Liver (tissue), 9 donors: ENCODE measurements around the gene CENPO. TPM values are rescaled to one million over a fixed set of nuclear protein-coding genes. Genes with fewer than 3 reads are reported as not detected.

Experiments
- DNase-seq: peaks from one replicate; pipeline ENCODE4 v3.0.0-alpha.2; 2017; ENCODE audit warnings: low spot score
- H3K27ac ChIP-seq, 2 donors: one replicate each; pipeline ENCODE4 v1.7.0; 2013; ENCODE audit warnings: inconsistent platforms in 2 of 2, low read length in 2 of 2, control low read depth in 1 of 2, low read depth in 1 of 2, mild to moderate bottlenecking in 1 of 2
- H3K27me3 ChIP-seq, 4 donors: one replicate each; pipeline versions ENCODE4 v1.6.1 to v1.7.0; 2013; ENCODE audit warnings: low read length in 3 of 4, inconsistent platforms in 1 of 4, mild to moderate bottlenecking in 1 of 4, moderate library complexity in 1 of 4; ENCODE audit not compliant: control insufficient read depth in 4 of 4, insufficient read depth in 4 of 4
- H3K36me3 ChIP-seq, 4 donors: one replicate each; pipeline versions ENCODE4 v1.6.1 to v1.7.0; 2013; ENCODE audit warnings: low read length in 3 of 4, mild to moderate bottlenecking in 3 of 4, low read depth in 1 of 4, moderate library complexity in 1 of 4; ENCODE audit not compliant: control insufficient read depth in 4 of 4, insufficient read depth in 3 of 4
- H3K4me1 ChIP-seq, 4 donors: one replicate each; pipeline versions ENCODE4 v1.6.1 to v1.7.0; 2013; ENCODE audit warnings: low read length in 3 of 4, mild to moderate bottlenecking in 3 of 4, moderate library complexity in 1 of 4; ENCODE audit not compliant: control insufficient read depth in 4 of 4, insufficient read depth in 4 of 4
- H3K4me3 ChIP-seq, 3 donors: one replicate each; pipeline versions ENCODE4 v1.6.1 to v1.7.0; 2013; ENCODE audit warnings: low read length in 3 of 3, control low read depth in 1 of 3, low read depth in 1 of 3, mild to moderate bottlenecking in 1 of 3
- H3K9ac ChIP-seq, 2 donors: one replicate each; pipeline ENCODE4 v1.7.0; 2013; ENCODE audit warnings: low read length in 2 of 2, mild to moderate bottlenecking in 2 of 2, moderate library complexity in 2 of 2, control low read depth in 1 of 2, low read depth in 1 of 2
- H3K9me3 ChIP-seq, 4 donors: one replicate each; pipeline versions ENCODE4 v1.6.1 to v1.7.0; 2013; ENCODE audit warnings: low read length in 3 of 4; ENCODE audit not compliant: control insufficient read depth in 4 of 4
- CTCF ChIP-seq: fragments of 150-350 bp; IDR thresholded peaks from 2 replicates; pipeline ENCODE4 v1.5.1; 2017; ENCODE audit warnings: improper control_type of control experiment, low read depth, low read length; ENCODE audit not compliant: missing input control
- EGR1 ChIP-seq, 2 donors: IDR thresholded peaks; 2 replicates each; pipeline ENCODE4 v1.6.1; 2016 to 2018; ENCODE audit warnings: antibody characterized with exemption in 2 of 2, low read depth in 2 of 2
- FOXA1 ChIP-seq: IDR thresholded peaks from 2 replicates; pipeline ENCODE4 v1.6.1; 2016; ENCODE audit warnings: antibody characterized with exemption
- HNF4A ChIP-seq, 2 donors: conservative IDR thresholded peaks; 2 replicates each; pipeline ENCODE4 v1.6.1; 2016; ENCODE audit warnings: antibody characterized with exemption in 2 of 2, mild to moderate bottlenecking in 2 of 2
- HNF4G ChIP-seq: IDR thresholded peaks from 2 replicates; pipeline ENCODE4 v1.6.1; 2016; ENCODE audit warnings: antibody characterized with exemption
- JUND ChIP-seq, 2 donors: IDR thresholded peaks; 2 replicates each; pipeline ENCODE4 v1.6.1; 2016; ENCODE audit warnings: antibody characterized with exemption in 2 of 2
- MAX ChIP-seq: IDR thresholded peaks from 2 replicates; pipeline ENCODE4 v1.6.1; 2016; ENCODE audit warnings: antibody characterized with exemption
- NR2F2 ChIP-seq: IDR thresholded peaks from 2 replicates; pipeline ENCODE4 v1.6.1; 2016; ENCODE audit warnings: antibody characterized with exemption
- RAD21 ChIP-seq, 2 donors: IDR thresholded peaks; 2 replicates each; pipeline ENCODE4 v1.6.1; 2016; ENCODE audit warnings: antibody characterized with exemption in 2 of 2, mild to moderate bottlenecking in 2 of 2
- REST ChIP-seq: IDR thresholded peaks from 2 replicates; pipeline ENCODE4 v1.6.1; 2016; ENCODE audit warnings: antibody characterized with exemption, mild to moderate bottlenecking
- RXRA ChIP-seq, 2 donors: IDR thresholded peaks; 2 replicates each; pipeline ENCODE4 v1.6.1; 2017 to 2018; ENCODE audit warnings: antibody characterized with exemption in 2 of 2, mild to moderate bottlenecking in 1 of 2
- SP1 ChIP-seq: IDR thresholded peaks from 2 replicates; pipeline ENCODE4 v1.6.1; 2018; ENCODE audit warnings: antibody characterized with exemption, mild to moderate bottlenecking
- TAF1 ChIP-seq: conservative IDR thresholded peaks from 2 replicates; pipeline ENCODE4 v1.6.1; 2016; ENCODE audit warnings: antibody characterized with exemption, mild to moderate bottlenecking
- YY1 ChIP-seq: IDR thresholded peaks from 2 replicates; pipeline ENCODE4 v1.6.1; 2016; ENCODE audit warnings: antibody characterized with exemption, mild to moderate bottlenecking
- WGBS: extraction: QIAGEN DNeasy Blood & Tissue Kit; methylation state at CpG from one replicate; pipeline ENCODE4 v1.1.7; 2013; 5-methylcytosine and 5-hydroxymethylcytosine counted together
- polyA plus RNA-seq, 2 donors: library from polyadenylated mRNA; stranded (reverse) in 1 of 2; unstranded in 1 of 2; fragments of 200-250 nt in 1 of 2; fragments of >200 nt in 1 of 2; fragmentation: Nextera tagmentation in 1 of 2; extraction: Ambion mirVana in 1 of 2; gene quantifications; one replicate each; pipeline versions ENCODE4 v1.2.1 to v1.2.3, GENCODE V29; 2013 to 2015
- total RNA-seq, 2 donors: library from RNA; depleted of rRNA; stranded (reverse); fragments of >200 nt; gene quantifications; one replicate each; pipeline ENCODE4 v1.2.3, GENCODE V29; 2014
- donor health status: healthy.
- donor health status: healthy.
- donor health status: healthy.
- donor health status: healthy.
- donor health status: healthy.

The CENPO gene
- total and polyA plus RNA-seq, 4 donors, result 2.2 to 17.8 (median 3.2) TPM

GRCh38 chr2:24830786-24831185 is 37.6 kb downstream of the CENPO start:
- H3K4me3 ChIP-seq, result no peak overlapping the region
- TF ChIP-seq NR2F2, result no peak
- no peak for TF ChIP-seq HNF4A (conservative IDR thresholded peaks at IDR 0.05)
- no peak for TF ChIP-seq MAX
- no peak for TF ChIP-seq CTCF
- no peak for TF ChIP-seq HNF4G
- 86% methylated on average over 12 of the region's 12 CpGs for WGBS
- DNase-seq, result no peak
- no peaks in the 10 kb centered on the region for H3K27me3 ChIP-seq
- no peaks in the 10 kb centered on the region for H3K9me3 ChIP-seq
- H3K27ac ChIP-seq, result no peak overlapping the region
- H3K4me1 ChIP-seq, result peaks cover 0 to 2% (median 0%) of the 10 kb centered on the region in 4 donors
- H3K9ac ChIP-seq, result no peak overlapping the region
- peaks cover 0 to 2% (median 0%) of the 10 kb centered on the region in 4 donors for H3K36me3 ChIP-seq

GRCh38 chr2:24831221-24832072 is 38.2 kb downstream of the CENPO start:
- H3K4me3 ChIP-seq, result no peak overlapping the region
- H3K4me1 ChIP-seq, result peaks cover 0 to 2% (median 0%) of the 10 kb centered on the region in 4 donors
- no peak overlapping the region for H3K27ac ChIP-seq
- H3K9ac ChIP-seq, result no peak overlapping the region
- H3K36me3 ChIP-seq, result peaks cover 0 to 2% (median 0%) of the 10 kb centered on the region in 4 donors
- no peaks in the 10 kb centered on the region for H3K27me3 ChIP-seq
- TF ChIP-seq RAD21 (IDR thresholded peaks at IDR 0.05), result no peak
- no peak for TF ChIP-seq HNF4G
- no peak for TF ChIP-seq REST
- TF ChIP-seq NR2F2, result no peak
- no peak for TF ChIP-seq MAX
- no peak for TF ChIP-seq TAF1
- WGBS, result 81% methylated on average over 18 of the region's 18 CpGs
- DNase-seq, result no peak
- no peaks in the 10 kb centered on the region for H3K9me3 ChIP-seq

GRCh38 chr2:24832073-24832461 is 38.8 kb downstream of the CENPO start:
- Histone ChIP-seq H3K9me3 (no peaks in the 10 kb centered on the region), H3K9ac (no peak overlapping the region), H3K4me1 (peaks cover 0 to 2% (median 0%) of the 10 kb centered on the region in 4 donors), H3K36me3 (peaks cover 0 to 2% (median 0%) of the 10 kb centered on the region in 4 donors), H3K27me3 (no peaks in the 10 kb centered on the region), H3K4me3 (no peak overlapping the region), H3K27ac (no peak overlapping the region)
- no peak for DNase-seq
- 63% methylated on average over 14 of the region's 14 CpGs for WGBS
- TF ChIP-seq EGR1 (IDR thresholded peaks at IDR 0.05; ENCODE audit: low read depth in 2 of 2) (no peak), TAF1 (no peak), YY1 (no peak), FOXA1 (no peak), RAD21 (IDR thresholded peaks at IDR 0.05) (no peak), HNF4G (no peak), REST (no peak), RXRA (IDR thresholded peaks at IDR 0.05) (no peak), CTCF (no peak), SP1 (no peak), JUND (IDR thresholded peaks at IDR 0.05) (no peak)
